ENCODE data around the gene SPATA19.

The SPATA19 gene

DNA sequence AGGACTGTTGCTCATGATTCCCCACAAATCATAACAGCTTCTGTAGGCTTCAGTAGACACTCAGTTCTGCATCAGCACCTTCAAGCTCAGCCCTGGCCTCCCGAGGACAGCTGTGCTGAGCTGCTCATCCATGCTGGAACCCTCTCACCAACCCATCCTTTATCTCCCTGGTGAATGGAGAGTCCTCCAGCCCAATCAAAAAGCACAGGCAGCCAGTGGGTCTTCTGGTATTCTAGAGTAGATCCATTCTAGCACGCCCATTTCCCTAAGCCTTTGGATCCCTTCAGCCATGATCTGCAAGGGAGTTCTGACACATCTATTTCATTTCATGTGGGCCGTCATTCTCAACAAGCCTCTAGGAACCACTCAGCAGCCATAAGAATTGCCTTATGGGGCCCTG is 44.6 kb upstream of the SPATA19 start:
- no peak overlapping the region for H3K4me3 ChIP-seq (ENCODE audit: low read depth, low read length)
- TF ChIP-seq, protein P1, sequence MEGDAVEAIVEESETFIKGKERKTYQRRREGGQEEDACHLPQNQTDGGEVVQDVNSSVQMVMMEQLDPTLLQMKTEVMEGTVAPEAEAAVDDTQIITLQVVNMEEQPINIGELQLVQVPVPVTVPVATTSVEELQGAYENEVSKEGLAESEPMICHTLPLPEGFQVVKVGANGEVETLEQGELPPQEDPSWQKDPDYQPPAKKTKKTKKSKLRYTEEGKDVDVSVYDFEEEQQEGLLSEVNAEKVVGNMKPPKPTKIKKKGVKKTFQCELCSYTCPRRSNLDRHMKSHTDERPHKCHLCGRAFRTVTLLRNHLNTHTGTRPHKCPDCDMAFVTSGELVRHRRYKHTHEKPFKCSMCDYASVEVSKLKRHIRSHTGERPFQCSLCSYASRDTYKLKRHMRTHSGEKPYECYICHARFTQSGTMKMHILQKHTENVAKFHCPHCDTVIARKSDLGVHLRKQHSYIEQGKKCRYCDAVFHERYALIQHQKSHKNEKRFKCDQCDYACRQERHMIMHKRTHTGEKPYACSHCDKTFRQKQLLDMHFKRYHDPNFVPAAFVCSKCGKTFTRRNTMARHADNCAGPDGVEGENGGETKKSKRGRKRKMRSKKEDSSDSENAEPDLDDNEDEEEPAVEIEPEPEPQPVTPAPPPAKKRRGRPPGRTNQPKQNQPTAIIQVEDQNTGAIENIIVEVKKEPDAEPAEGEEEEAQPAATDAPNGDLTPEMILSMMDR (IDR thresholded peaks at IDR 0.05; ENCODE audit: low read depth, low read length) = no peak
- no peak overlapping the region for H3K27ac ChIP-seq
- H3K9me3 ChIP-seq (ENCODE audit: severe bottlenecking) = no peaks in the 10 kb centered on the region
- no peaks in the 10 kb centered on the region for H3K27me3 ChIP-seq (ENCODE audit: insufficient read depth, low read depth, severe bottlenecking)
- H3K36me3 ChIP-seq = no peaks in the 10 kb centered on the region
- no peak for DNase-seq

DNA sequence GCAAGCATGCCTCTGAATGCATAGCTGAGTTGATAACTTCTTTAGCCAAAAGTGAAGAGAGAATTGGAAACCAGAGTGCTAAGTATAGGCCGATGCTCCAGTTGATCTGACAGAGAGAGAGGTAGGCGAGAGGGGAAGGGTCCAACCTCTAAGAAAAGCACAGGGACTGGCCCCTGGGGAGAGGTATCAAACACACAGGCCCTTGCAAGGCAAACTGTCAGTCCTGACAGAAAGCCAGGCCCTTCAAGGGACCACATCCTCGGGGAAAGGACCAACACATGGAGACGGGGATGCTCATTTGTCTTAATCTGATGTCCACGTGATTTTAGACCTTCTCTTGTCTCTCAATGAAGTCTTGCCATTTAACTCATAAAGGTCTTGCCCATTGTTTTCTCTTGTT is 43.9 kb upstream of the SPATA19 start:
- H3K27ac ChIP-seq = no peak overlapping the region
- H3K36me3 ChIP-seq = no peaks in the 10 kb centered on the region
- H3K4me3 ChIP-seq (ENCODE audit: low read depth, low read length) = no peak overlapping the region
- TF ChIP-seq, protein P1 (IDR thresholded peaks at IDR 0.05; ENCODE audit: low read depth, low read length) = no peak
- no peaks in the 10 kb centered on the region for H3K9me3 ChIP-seq (ENCODE audit: severe bottlenecking)
- no peaks in the 10 kb centered on the region for H3K27me3 ChIP-seq (ENCODE audit: insufficient read depth, low read depth, severe bottlenecking)
- DNase-seq = no peak

DNA sequence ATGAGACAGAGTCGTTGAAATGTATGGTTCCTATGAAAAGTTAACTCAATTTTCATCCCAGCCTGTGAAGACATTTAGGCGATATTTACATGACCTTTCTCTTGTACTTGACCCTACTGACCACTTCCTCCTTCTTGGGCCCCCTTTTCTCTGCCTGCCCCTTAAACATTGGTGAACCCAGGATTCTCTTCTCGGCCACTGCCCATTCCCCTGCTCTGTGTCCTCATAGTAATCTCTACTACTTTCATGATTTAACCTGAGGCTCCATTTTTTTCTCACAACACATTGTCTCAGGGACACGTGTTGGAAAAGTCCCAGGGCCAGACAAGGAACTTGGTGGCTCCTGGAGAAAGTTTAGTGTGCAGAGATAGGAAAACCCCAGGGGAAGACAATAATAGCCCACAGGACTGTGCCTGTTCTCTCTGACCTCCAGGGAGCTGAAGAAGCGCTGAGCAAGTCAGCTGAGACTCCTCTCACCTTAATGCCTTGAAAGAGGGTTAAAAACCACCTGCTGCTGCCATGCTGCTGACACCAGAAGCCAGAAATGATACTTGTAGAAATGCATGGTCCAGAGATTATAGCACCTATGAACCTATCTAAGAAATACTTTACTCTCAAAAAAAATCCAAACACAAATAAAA is 42.5 kb upstream of the SPATA19 start:
- Histone ChIP-seq H3K9me3 (ENCODE audit: severe bottlenecking) (peaks cover 6% of the 10 kb centered on the region), H3K36me3 (no peaks in the 10 kb centered on the region), H3K27me3 (ENCODE audit: insufficient read depth, low read depth, severe bottlenecking) (no peaks in the 10 kb centered on the region), H3K4me3 (ENCODE audit: low read depth, low read length) (no peak overlapping the region), H3K27ac (no peak overlapping the region)
- TF ChIP-seq, protein P1 (IDR thresholded peaks at IDR 0.05; ENCODE audit: low read depth, low read length) = no peak
- no peak for DNase-seq

DNA sequence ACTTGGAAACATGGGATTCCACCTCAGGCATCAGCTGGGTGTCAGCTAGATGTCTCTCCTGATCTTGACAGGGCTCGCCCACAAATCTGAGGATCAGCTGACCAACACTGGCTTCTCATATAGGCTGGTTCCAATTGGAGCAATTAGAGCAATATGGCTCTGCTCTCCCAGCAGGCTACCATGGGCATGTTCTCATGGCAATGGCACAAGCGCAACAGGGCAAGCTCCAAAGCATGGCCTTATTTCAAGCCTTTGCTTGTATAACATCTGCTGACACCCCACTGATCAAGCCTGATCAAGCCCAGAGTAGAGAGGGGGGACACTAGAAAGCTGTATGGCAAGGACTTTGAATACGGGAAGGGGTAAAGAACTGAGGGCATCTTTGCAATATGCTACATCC is 40.7 kb upstream of the SPATA19 start:
- no peak for DNase-seq
- Histone ChIP-seq H3K27me3 (ENCODE audit: insufficient read depth, low read depth, severe bottlenecking) (no peaks in the 10 kb centered on the region), H3K36me3 (no peaks in the 10 kb centered on the region), H3K27ac (no peak overlapping the region), H3K4me3 (ENCODE audit: low read depth, low read length) (no peak overlapping the region), H3K9me3 (ENCODE audit: severe bottlenecking) (peaks cover 6% of the 10 kb centered on the region)
- TF ChIP-seq, protein P1 (IDR thresholded peaks at IDR 0.05; ENCODE audit: low read depth, low read length) = no peak

DNA sequence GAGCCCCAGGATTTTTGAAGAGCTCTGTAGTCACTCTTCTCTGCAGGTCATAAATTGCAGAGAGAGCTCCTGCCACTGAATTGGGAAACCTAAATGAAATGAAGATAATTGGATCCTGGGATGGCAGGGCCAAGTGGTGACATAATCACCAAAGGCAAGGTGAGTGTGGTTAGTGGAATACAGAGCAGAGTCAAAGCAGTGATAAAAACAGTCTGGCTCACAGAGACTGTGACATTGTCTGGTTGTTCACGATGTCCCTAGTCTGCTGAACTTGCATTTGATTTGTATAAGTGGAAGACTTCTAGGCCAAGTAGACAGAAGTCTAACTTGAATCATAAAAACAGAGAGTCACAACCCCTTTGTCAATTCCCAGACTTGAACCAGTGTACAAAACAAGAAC is 26.8 kb upstream of the SPATA19 start:
- H3K36me3 ChIP-seq = no peaks in the 10 kb centered on the region
- H3K9me3 ChIP-seq (ENCODE audit: severe bottlenecking) = peaks cover 2% of the 10 kb centered on the region
- no peak overlapping the region for H3K27ac ChIP-seq
- DNase-seq = no peak
- TF ChIP-seq, protein P1 (IDR thresholded peaks at IDR 0.05; ENCODE audit: low read depth, low read length) = no peak
- no peak overlapping the region for H3K4me3 ChIP-seq (ENCODE audit: low read depth, low read length)
- H3K27me3 ChIP-seq (ENCODE audit: insufficient read depth, low read depth, severe bottlenecking) = no peaks in the 10 kb centered on the region

DNA sequence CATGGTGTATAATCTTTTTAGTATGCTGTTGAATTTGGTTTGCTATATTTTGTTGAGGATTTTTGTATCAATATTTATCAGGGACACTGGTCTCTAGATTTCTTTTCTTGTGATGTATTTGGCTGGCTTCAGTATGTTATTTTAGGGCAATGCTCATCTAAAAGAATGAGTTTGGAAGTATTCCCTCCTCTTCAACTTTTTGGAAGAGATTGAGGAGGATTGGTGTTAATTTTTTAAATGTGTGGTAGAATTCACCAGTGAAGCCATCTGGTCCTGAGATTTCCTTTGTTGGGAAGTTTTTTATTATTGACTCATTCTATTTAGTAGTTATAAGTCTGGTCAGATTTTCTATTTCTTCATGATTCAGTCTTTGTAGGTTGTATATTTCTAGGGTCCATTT is 22.1 kb upstream of the SPATA19 start:
- Histone ChIP-seq H3K36me3 (no peaks in the 10 kb centered on the region), H3K9me3 (ENCODE audit: severe bottlenecking) (peaks cover 2% of the 10 kb centered on the region), H3K27me3 (ENCODE audit: insufficient read depth, low read depth, severe bottlenecking) (no peaks in the 10 kb centered on the region), H3K27ac (no peak overlapping the region), H3K4me3 (ENCODE audit: low read depth, low read length) (no peak overlapping the region)
- DNase-seq = no peak
- TF ChIP-seq, protein P1 (IDR thresholded peaks at IDR 0.05; ENCODE audit: low read depth, low read length) = no peak

Data from WERI-Rb-1 (cell line).